IMR-90 (cell line): ENCODE data around the gene GUCY2C. TPM values are rescaled to one million over a fixed set of nuclear protein-coding genes. Genes with fewer than 3 reads are reported as not detected.

Experiments
- ATAC-seq: fragments of 200-7000 bp; cut with Tn5 transposase; 2 replicates; pipeline ENCODE4 v1.9.1; 2020; ENCODE audit warnings: low read depth, mild to moderate bottlenecking, moderate library complexity
- BruUV-seq: library from RNA; stranded (reverse); fragments of 400-500 nt; replicated peaks from 2 replicates; lab custom pipeline; 2021; lab: Mats Ljungman, UMichigan
- CTCF ChIA-PET: fragments of 300-600 bp; formaldehyde crosslinking; extraction: SDS; loops from one replicate; lab custom pipeline; 2021; ENCODE audit warnings: antibody characterized with exemption; lab: Yijun Ruan, JAX
- POLR2A ChIA-PET: fragments of 300-600 bp; sonication (Branson Sonifier 250); formaldehyde crosslinking; loops from one replicate; lab custom pipeline; 2022; ENCODE audit warnings: antibody characterized with exemption; ENCODE audit not compliant: unreplicated experiment; lab: Charles Lee
- DNase-seq: peaks from one replicate; pipeline ENCODE4 v3.0.0; 2013
- H2AFZ ChIP-seq: replicated peaks from 2 replicates; pipeline ENCODE3; 2013; ENCODE audit warnings: low read length, mild to moderate bottlenecking; ENCODE audit not compliant: poor library complexity
- H2AK5ac ChIP-seq: 2 replicates; pipeline ENCODE4 v1.6.1; 2013; ENCODE audit warnings: low read depth, low read length, inconsistent platforms
- H2AK9ac ChIP-seq: replicated peaks from 2 replicates; pipeline ENCODE3; 2013; ENCODE audit warnings: mild to moderate bottlenecking, low read depth, low read length, moderate library complexity; ENCODE audit not compliant: poor library complexity
- H2BK120ac ChIP-seq: 2 replicates; pipeline ENCODE4 v1.6.1; 2013; ENCODE audit warnings: low read depth, low read length, inconsistent platforms
- H2BK15ac ChIP-seq: 3 replicates; pipeline ENCODE4 v1.6.1; 2013; ENCODE audit warnings: low read depth, low read length, inconsistent platforms
- H2BK20ac ChIP-seq: 2 replicates; pipeline ENCODE4 v1.6.1; 2013; ENCODE audit warnings: low read depth, mild to moderate bottlenecking, inconsistent platforms, low read length, moderate library complexity
- H2BK5ac ChIP-seq: 2 replicates; pipeline ENCODE4 v1.6.1; 2013; ENCODE audit warnings: mild to moderate bottlenecking, low read depth, low read length, inconsistent platforms; ENCODE audit not compliant: poor library complexity, severe bottlenecking
- H3K14ac ChIP-seq: replicated peaks from 2 replicates; pipeline ENCODE4 v1.6.1; 2013; ENCODE audit warnings: low read depth, low read length, inconsistent platforms
- H3K18ac ChIP-seq: 2 replicates; pipeline ENCODE4 v1.6.1; 2013; ENCODE audit warnings: low read depth, low read length, control low read depth
- H3K23ac ChIP-seq: 2 replicates; pipeline ENCODE4 v1.6.1; 2013; ENCODE audit warnings: low read depth, low read length, inconsistent platforms
- H3K27ac ChIP-seq: 2 replicates; pipeline ENCODE4 v1.5.1; 2013; ENCODE audit warnings: mild to moderate bottlenecking, control low read depth, low read length; ENCODE audit not compliant: insufficient read depth
- H3K27me3 ChIP-seq: 2 replicates; pipeline ENCODE4 v1.6.1; 2013; ENCODE audit warnings: low read length; ENCODE audit not compliant: control insufficient read depth, insufficient read depth
- H3K36me3 ChIP-seq: 2 replicates; pipeline ENCODE4 v1.6.1; 2013; ENCODE audit warnings: low read length, mixed read lengths; ENCODE audit not compliant: control insufficient read depth, insufficient read depth
- H3K4ac ChIP-seq: 2 replicates; pipeline ENCODE4 v1.6.1; 2013; ENCODE audit warnings: low read depth, low read length, inconsistent platforms
- H3K4me1 ChIP-seq: 2 replicates; pipeline ENCODE4 v1.6.1; 2013; ENCODE audit warnings: low read length, mixed read lengths; ENCODE audit not compliant: control insufficient read depth, insufficient read depth
- H3K4me2 ChIP-seq: 2 replicates; pipeline ENCODE4 v1.6.1; 2013; ENCODE audit warnings: low read depth, mild to moderate bottlenecking, control low read depth, low read length, moderate library complexity
- H3K4me3 ChIP-seq: 2 replicates; pipeline ENCODE4 v1.5.1; 2013; ENCODE audit warnings: low read depth, mild to moderate bottlenecking, control low read depth, low read length, moderate library complexity; ENCODE audit not compliant: insufficient read depth
- H3K56ac ChIP-seq: 2 replicates; pipeline ENCODE4 v1.6.1; 2013; ENCODE audit warnings: low read length, inconsistent platforms; ENCODE audit not compliant: insufficient read depth; ENCODE audit errors: extremely low read depth
- H3K79me1 ChIP-seq, 2 experiments: 2 replicates each; pipeline ENCODE4 v1.6.1; 2013; ENCODE audit warnings: low read length in 2 of 2, inconsistent platforms in 1 of 2, low read depth in 1 of 2
- H3K9ac ChIP-seq: 2 replicates; pipeline ENCODE4 v1.6.1; 2013; ENCODE audit warnings: low read depth, low read length, control low read depth
- H3K9me1 ChIP-seq: 2 replicates; pipeline ENCODE4 v1.6.1; 2013; ENCODE audit warnings: low read length, inconsistent platforms; ENCODE audit not compliant: insufficient read depth
- H3K9me3 ChIP-seq: 2 replicates; pipeline ENCODE4 v1.6.1; 2013; ENCODE audit warnings: low read length; ENCODE audit not compliant: control insufficient read depth, insufficient read depth
- H4K20me1 ChIP-seq: 2 replicates; pipeline ENCODE4 v1.6.1; 2013; ENCODE audit warnings: low read length, inconsistent platforms; ENCODE audit not compliant: insufficient read depth
- H4K5ac ChIP-seq: 2 replicates; pipeline ENCODE4 v1.6.1; 2013; ENCODE audit warnings: mild to moderate bottlenecking, low read depth, low read length, control low read depth
- H4K8ac ChIP-seq, 2 experiments: 2 replicates each; pipeline ENCODE4 v1.6.1; 2013; ENCODE audit warnings: low read depth in 2 of 2, low read length in 2 of 2, control low read depth in 1 of 2, inconsistent platforms in 1 of 2
- H4K91ac ChIP-seq: 2 replicates; pipeline ENCODE4 v1.6.1; 2013; ENCODE audit warnings: low read depth, low read length, inconsistent platforms; ENCODE audit not compliant: insufficient read depth
- CEBPB ChIP-seq: IDR thresholded peaks from 2 replicates; pipeline ENCODE4 v1.6.1; 2012; ENCODE audit warnings: low read depth, low read length, improper control_type of control experiment
- CHD1 ChIP-seq: IDR thresholded peaks from 2 replicates; pipeline ENCODE4 v1.6.1; 2012; ENCODE audit warnings: low read depth, low read length, improper control_type of control experiment
- FOS ChIP-seq: fragments of 150-350 bp; IDR thresholded peaks from 2 replicates; pipeline ENCODE4 v1.6.1; 2016; ENCODE audit warnings: low read depth, low read length
- MAZ ChIP-seq: IDR thresholded peaks from 2 replicates; pipeline ENCODE4 v1.6.1; 2012; ENCODE audit warnings: low read depth, mild to moderate bottlenecking, low read length, improper control_type of control experiment, moderate library complexity, borderline replicate concordance
- MXI1 ChIP-seq: IDR thresholded peaks from 2 replicates; pipeline ENCODE4 v1.6.1; 2012; ENCODE audit warnings: low read depth, mild to moderate bottlenecking, low read length, moderate library complexity, borderline replicate concordance
- POLR2A ChIP-seq: IDR thresholded peaks from 2 replicates; pipeline ENCODE4 v1.6.1; 2012; ENCODE audit warnings: mild to moderate bottlenecking, low read depth, low read length
- RAD21 ChIP-seq: IDR thresholded peaks from 2 replicates; pipeline ENCODE4 v1.6.1; 2012; ENCODE audit warnings: low read length, improper control_type of control experiment
- RCOR1 ChIP-seq: IDR thresholded peaks from 2 replicates; pipeline ENCODE4 v1.6.1; 2012; ENCODE audit warnings: mild to moderate bottlenecking, low read length, improper control_type of control experiment; ENCODE audit not compliant: insufficient replicate concordance
- RFX5 ChIP-seq: IDR thresholded peaks from 2 replicates; pipeline ENCODE4 v1.8.0; 2012; ENCODE audit warnings: low read depth, mild to moderate bottlenecking, low read length, moderate library complexity
- USF2 ChIP-seq: fragments of 150-350 bp; IDR thresholded peaks from 2 replicates; pipeline ENCODE4 v1.6.1; 2017; ENCODE audit warnings: mild to moderate bottlenecking, antibody characterized with exemption, low read length, low read depth
- WGBS, 2 experiments: methylation state at CpG; one replicate each; pipeline versions ENCODE4 v1.1.5 to v1.1.7; 2013; ENCODE audit warnings: missing lambda C conversion rate in 2 of 2; ENCODE audit not compliant: insufficient read length in 1 of 2; ENCODE audit errors: extremely low coverage in 2 of 2; 5-methylcytosine and 5-hydroxymethylcytosine counted together
- dilution Hi-C: fragments of 300-500 bp; cut with HindIII; formaldehyde crosslinking; loops from one replicate; pipeline ENCODE4 v1.14.3; 2018; ENCODE audit warnings: low sequenced_read_pairs; ENCODE audit not compliant: unreplicated experiment
- in situ Hi-C: fragments of 300-500 bp; cut with MboI; formaldehyde crosslinking; loops from 3 replicates; pipeline ENCODE4 v1.14.3; 2019; ENCODE audit warnings: low sequenced_read_pairs, inconsistent platforms, mixed read lengths
- intact Hi-C: fragments of 100-400 bp; cut with micrococcal nuclease; formaldehyde crosslinking; loops from 2 replicates; pipeline ENCODE4 v1.10.0; 2022
- polyA plus RNA-seq, 3 experiments: library from polyadenylated mRNA; depleted of rRNA; stranded (reverse); fragments of >200 nt; gene quantifications; 2 replicates each; pipeline ENCODE4 v1.2.3, GENCODE V29; 2012; ENCODE audit warnings: low replicate concordance in 1 of 3
- total RNA-seq: library from RNA; depleted of rRNA; stranded (reverse); fragments of >200 nt; gene quantifications from 2 replicates; pipeline ENCODE4 v1.2.3, GENCODE V29; 2012

GUCY2C gene
- total and polyA plus RNA-seq, 2 of the 4 experiments (the other 2 are of a cell fraction), result not detected

- H2BK15ac ChIP-seq, result no peak overlapping the region
- no peak for ATAC-seq
- H2AFZ ChIP-seq, result no peak overlapping the region
- H2AK5ac ChIP-seq, result no peak overlapping the region
- H3K4me3 ChIP-seq, result no peak overlapping the region
- no TSS peak for BruUV-seq
- 96 to 100% methylated on average over 2 to 3 of the region's 23 CpGs for WGBS, 2 experiments
- POLR2A ChIA-PET, result no interaction called here
- no peaks in the 10 kb centered on the region for H3K9me3 ChIP-seq
- H3K4ac ChIP-seq, result no peak overlapping the region
- no peak overlapping the region for H3K4me2 ChIP-seq
- H4K8ac ChIP-seq, result no peak overlapping the region
- no peaks in the 10 kb centered on the region for H3K27me3 ChIP-seq
- H3K18ac ChIP-seq, result no peak overlapping the region
- H2BK5ac ChIP-seq, result no peak overlapping the region
- no peak overlapping the region for H3K14ac ChIP-seq
- H3K9me1 ChIP-seq, result no peaks in the 10 kb centered on the region
- no peaks in the 10 kb centered on the region for H3K79me1 ChIP-seq
- no peak overlapping the region for H4K91ac ChIP-seq
- H3K56ac ChIP-seq, result no peak overlapping the region
- TF ChIP-seq RAD21, result no peak
- no peak for TF ChIP-seq USF2
- no peak for TF ChIP-seq FOS
- no peak for TF ChIP-seq RCOR1
- TF ChIP-seq MAZ, result no peak
- no peak for TF ChIP-seq RFX5
- TF ChIP-seq CHD1, result no peak
- TF ChIP-seq MXI1, result no peak
- no peak for TF ChIP-seq CEBPB
- no peak for TF ChIP-seq POLR2A
- H2BK120ac ChIP-seq, result no peak overlapping the region
- no peak overlapping the region for H3K27ac ChIP-seq
- in situ Hi-C loops, result no loop called here
- H4K20me1 ChIP-seq, result no peaks in the 10 kb centered on the region
- no peak overlapping the region for H3K9ac ChIP-seq
- H3K23ac ChIP-seq, result no peak overlapping the region
- H3K36me3 ChIP-seq, result no peaks in the 10 kb centered on the region
- intact Hi-C loops, result no loop called here
- CTCF ChIA-PET, result interaction anchor here (0.6 to 2.2 kb wide), 2 partner anchors 136 to 428 kb away, joined by 4 to 6 read pairs; no protein-coding TSS in a partner anchor
- H4K5ac ChIP-seq, result no peak overlapping the region
- H2BK20ac ChIP-seq, result no peak overlapping the region
- no peak for DNase-seq
- dilution Hi-C loops, result no loop called here
- no peak overlapping the region for H2AK9ac ChIP-seq
- no peaks in the 10 kb centered on the region for H3K4me1 ChIP-seq
These were observed 30.7 kb downstream of the GUCY2C start for GRCh38 chr12:14665354-14666348.
